Testis (tissue), 2 donors: ENCODE measurements around the gene ADARB1.

Experiments used
- CTCF ChIP-seq, 3 experiments: fragments of 450-650 bp in 2 of 3; fragments of 200-600 bp in 1 of 3; sonication (generic) in 1 of 3; IDR thresholded peaks; one replicate each; pipeline ENCODE4 v1.5.1; 2016 to 2019; ENCODE audit warnings: antibody characterized with exemption in 3 of 3, mild to moderate bottlenecking in 2 of 3, moderate library complexity in 1 of 3
- POLR2A ChIP-seq: fragments of 450-650 bp; IDR thresholded peaks from one replicate; pipeline ENCODE4 v1.6.1; 2017; ENCODE audit warnings: antibody characterized with exemption, mild to moderate bottlenecking, moderate library complexity

- no peak for TF ChIP-seq CTCF (IDR thresholded peaks at IDR 0.05)
- TF ChIP-seq POLR2A = no peak
Measured at GRCh38 chr21:45095505-45095904, 21.1 kb downstream of the ADARB1 start.
